Measurements from ENCODE around the gene SNRNP70. TPM values are rescaled to one million over a fixed set of nuclear protein-coding genes. Genes with fewer than 3 reads are reported as not detected.

The SNRNP70 gene
- total and polyA plus RNA-seq, 2 of the 13 experiments (the other 11 are each of a cell fraction or from before 2014, with no cell fraction given): 150 to 210 TPM

DNA sequence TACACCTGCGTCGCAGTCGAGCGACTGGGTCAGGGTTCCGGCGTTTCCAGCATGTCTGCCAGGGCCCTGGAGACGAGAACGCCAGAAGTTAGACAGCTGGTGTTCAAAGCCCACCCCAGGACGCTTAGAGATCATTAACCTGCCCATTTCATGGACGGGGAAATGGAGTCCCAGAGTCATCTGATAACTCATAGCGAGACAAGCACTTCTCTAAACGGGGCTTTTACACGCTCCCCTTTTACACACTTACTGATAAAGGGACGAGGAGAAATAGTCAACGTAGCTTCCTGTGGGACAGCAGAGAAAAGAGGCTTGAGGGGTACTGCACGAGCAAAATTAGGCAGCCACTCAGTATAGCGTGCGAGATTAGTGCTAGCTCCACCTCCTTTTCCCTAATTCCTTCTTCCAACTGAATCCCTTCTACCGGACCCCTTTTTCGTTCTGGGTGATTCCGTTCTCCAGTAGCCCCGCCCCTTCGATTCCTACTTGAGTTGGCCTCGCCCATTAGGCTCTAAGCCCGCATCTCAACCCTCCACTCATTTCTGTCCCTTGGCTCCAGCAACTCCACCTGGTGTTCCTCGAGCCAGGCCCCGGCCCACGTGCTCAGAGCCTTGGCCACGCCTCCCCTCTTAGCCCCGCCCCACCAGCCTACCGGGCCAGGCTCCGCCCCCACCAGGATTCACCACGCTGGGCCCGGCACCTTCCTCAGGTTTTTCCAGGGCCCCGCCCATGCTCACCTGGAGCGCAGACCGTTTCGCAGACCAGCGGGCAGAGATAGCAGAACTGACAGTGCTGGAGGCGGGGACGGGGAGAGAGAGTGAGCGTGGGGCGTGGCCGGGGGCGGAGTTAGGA, 66.2 kb downstream of the SNRNP70 start (continued):
- TF ChIP-seq, protein P1, sequence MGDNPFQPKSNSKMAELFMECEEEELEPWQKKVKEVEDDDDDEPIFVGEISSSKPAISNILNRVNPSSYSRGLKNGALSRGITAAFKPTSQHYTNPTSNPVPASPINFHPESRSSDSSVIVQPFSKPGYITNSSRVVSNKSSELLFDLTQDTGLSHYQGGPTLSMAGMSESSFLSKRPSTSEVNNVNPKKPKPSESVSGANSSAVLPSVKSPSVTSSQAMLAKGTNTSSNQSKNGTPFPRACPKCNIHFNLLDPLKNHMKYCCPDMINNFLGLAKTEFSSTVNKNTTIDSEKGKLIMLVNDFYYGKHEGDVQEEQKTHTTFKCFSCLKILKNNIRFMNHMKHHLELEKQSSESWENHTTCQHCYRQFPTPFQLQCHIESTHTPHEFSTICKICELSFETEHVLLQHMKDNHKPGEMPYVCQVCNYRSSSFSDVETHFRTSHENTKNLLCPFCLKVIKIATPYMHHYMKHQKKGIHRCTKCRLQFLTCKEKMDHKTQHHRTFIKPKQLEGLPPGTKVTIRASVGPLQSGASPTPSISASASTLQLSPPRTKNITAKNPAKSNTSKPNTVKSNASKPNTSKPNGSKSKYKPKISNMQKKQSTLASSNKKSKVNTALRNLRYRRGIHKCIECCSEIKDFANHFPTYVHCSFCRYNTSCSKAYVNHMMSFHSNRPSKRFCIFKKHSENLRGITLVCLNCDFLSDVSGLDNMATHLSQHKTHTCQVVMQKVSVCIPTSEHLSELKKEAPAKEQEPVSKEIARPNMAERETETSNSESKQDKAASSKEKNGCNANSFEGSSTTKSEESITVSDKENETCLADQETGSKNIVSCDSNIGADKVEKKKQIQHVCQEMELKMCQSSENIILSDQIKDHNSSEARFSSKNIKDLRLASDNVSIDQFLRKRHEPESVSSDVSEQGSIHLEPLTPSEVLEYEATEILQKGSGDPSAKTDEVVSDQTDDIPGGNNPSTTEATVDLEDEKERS (CRISPR knock-in tag; IDR thresholded peaks at IDR 0.05): no peak
- TF ChIP-seq ZC3H4 (CRISPR knock-in tag; IDR thresholded peaks at IDR 0.05; ENCODE audit: borderline replicate concordance): no peak
- TF ChIP-seq ZNF550 (CRISPR knock-in tag; IDR thresholded peaks at IDR 0.05; ENCODE audit: borderline replicate concordance): no peak
- no peak for TF ChIP-seq ZNF431 (CRISPR knock-in tag; IDR thresholded peaks at IDR 0.05; ENCODE audit: borderline replicate concordance, low read depth)
- no peak for TF ChIP-seq ZNF292 (CRISPR knock-in tag; IDR thresholded peaks at IDR 0.05; ENCODE audit: borderline replicate concordance, low read depth)
- no peak for TF ChIP-seq ZNF674 (CRISPR knock-in tag; IDR thresholded peaks at IDR 0.05; ENCODE audit: low read depth)
- no peak for TF ChIP-seq EEA1 (CRISPR knock-in tag; IDR thresholded peaks at IDR 0.05; ENCODE audit: borderline replicate concordance)
- TF ChIP-seq XBP1 (CRISPR knock-in tag; IDR thresholded peaks at IDR 0.05): no peak
- TF ChIP-seq ZBTB8A (CRISPR knock-in tag; IDR thresholded peaks at IDR 0.05; ENCODE audit: borderline replicate concordance, low read depth): no peak
- no peak for TF ChIP-seq ZNF367 (CRISPR knock-in tag; IDR thresholded peaks at IDR 0.05; ENCODE audit: borderline replicate concordance)
- no peak for TF ChIP-seq SMAD1 (CRISPR knock-in tag; IDR thresholded peaks at IDR 0.05; ENCODE audit: borderline replicate concordance, low read depth)
- TF ChIP-seq, protein P2, sequence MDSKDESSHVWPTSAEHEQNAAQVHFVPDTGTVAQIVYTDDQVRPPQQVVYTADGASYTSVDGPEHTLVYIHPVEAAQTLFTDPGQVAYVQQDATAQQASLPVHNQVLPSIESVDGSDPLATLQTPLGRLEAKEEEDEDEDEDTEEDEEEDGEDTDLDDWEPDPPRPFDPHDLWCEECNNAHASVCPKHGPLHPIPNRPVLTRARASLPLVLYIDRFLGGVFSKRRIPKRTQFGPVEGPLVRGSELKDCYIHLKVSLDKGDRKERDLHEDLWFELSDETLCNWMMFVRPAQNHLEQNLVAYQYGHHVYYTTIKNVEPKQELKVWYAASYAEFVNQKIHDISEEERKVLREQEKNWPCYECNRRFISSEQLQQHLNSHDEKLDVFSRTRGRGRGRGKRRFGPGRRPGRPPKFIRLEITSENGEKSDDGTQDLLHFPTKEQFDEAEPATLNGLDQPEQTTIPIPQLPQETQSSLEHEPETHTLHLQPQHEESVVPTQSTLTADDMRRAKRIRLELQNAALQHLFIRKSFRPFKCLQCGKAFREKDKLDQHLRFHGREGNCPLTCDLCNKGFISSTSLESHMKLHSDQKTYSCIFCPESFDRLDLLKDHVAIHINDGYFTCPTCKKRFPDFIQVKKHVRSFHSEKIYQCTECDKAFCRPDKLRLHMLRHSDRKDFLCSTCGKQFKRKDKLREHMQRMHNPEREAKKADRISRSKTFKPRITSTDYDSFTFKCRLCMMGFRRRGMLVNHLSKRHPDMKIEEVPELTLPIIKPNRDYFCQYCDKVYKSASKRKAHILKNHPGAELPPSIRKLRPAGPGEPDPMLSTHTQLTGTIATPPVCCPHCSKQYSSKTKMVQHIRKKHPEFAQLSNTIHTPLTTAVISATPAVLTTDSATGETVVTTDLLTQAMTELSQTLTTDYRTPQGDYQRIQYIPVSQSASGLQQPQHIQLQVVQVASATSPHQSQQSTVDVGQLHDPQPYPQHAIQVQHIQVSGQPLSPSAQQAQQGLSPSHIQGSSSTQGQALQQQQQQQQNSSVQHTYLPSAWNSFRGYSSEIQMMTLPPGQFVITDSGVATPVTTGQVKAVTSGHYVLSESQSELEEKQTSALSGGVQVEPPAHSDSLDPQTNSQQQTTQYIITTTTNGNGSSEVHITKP (CRISPR knock-in tag; IDR thresholded peaks at IDR 0.05; ENCODE audit: low read depth): peak; percentile 42; the same call in 1 of the 2 replicates
- no peak for TF ChIP-seq JUND (CRISPR knock-in tag; IDR thresholded peaks at IDR 0.05)
- no peak for TF ChIP-seq NR2C2 (CRISPR knock-in tag; IDR thresholded peaks at IDR 0.05; ENCODE audit: borderline replicate concordance)
- TF ChIP-seq ZNF816 (CRISPR knock-in tag; IDR thresholded peaks at IDR 0.05; ENCODE audit: borderline replicate concordance): no peak
- TF ChIP-seq, protein P3, sequence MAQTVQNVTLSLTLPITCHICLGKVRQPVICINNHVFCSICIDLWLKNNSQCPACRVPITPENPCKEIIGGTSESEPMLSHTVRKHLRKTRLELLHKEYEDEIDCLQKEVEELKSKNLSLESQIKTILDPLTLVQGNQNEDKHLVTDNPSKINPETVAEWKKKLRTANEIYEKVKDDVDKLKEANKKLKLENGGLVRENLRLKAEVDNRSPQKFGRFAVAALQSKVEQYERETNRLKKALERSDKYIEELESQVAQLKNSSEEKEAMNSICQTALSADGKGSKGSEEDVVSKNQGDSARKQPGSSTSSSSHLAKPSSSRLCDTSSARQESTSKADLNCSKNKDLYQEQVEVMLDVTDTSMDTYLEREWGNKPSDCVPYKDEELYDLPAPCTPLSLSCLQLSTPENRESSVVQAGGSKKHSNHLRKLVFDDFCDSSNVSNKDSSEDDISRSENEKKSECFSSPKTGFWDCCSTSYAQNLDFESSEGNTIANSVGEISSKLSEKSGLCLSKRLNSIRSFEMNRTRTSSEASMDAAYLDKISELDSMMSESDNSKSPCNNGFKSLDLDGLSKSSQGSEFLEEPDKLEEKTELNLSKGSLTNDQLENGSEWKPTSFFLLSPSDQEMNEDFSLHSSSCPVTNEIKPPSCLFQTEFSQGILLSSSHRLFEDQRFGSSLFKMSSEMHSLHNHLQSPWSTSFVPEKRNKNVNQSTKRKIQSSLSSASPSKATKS (CRISPR knock-in tag; IDR thresholded peaks at IDR 0.05): no peak
- TF ChIP-seq PAX8 (CRISPR knock-in tag; IDR thresholded peaks at IDR 0.05; ENCODE audit: borderline replicate concordance): no peak
- no peak for TF ChIP-seq TGIF2 (CRISPR knock-in tag; IDR thresholded peaks at IDR 0.05)
- no peak for TF ChIP-seq CHD2 (IDR thresholded peaks at IDR 0.05; ENCODE audit: low read depth, low read length)
